T-helper 2 cell (primary cell): ENCODE measurements around the gene JUND.

Experiments used
- DNase-seq, 5 experiments: peaks; one replicate each; pipeline versions ENCODE4 v3.0.0 to v3.0.0-alpha.2; 2012 to 2022

JUND gene

GRCh38 chr19:18308051-18308947, 26.9 kb upstream of the JUND start:
- no peak for DNase-seq

GRCh38 chr19:18307271-18307681, 25.9 kb upstream of the JUND start:
- peak in 1 of 5 experiments; percentile 58 for DNase-seq

GRCh38 chr19:18306888-18307260, 25.5 kb upstream of the JUND start:
- DNase-seq: peak in 1 of 5 experiments; percentile 65

GRCh38 chr19:18306209-18306887, 24.9 kb upstream of the JUND start:
- no peak for DNase-seq

- DNase-seq: peak; percentile 48 to 88 (median 70)
Measured at GRCh38 chr19:18304458-18305310, 23.3 kb upstream of the JUND start.

GRCh38 chr19:18304208-18304457, 22.7 kb upstream of the JUND start:
- DNase-seq: no peak

GRCh38 chr19:18301718-18302111, 20.3 kb upstream of the JUND start:
- DNase-seq: no peak

GRCh38 chr19:18300930-18301717, 19.7 kb upstream of the JUND start:
- no peak for DNase-seq

- no peak for DNase-seq
Measured at GRCh38 chr19:18299654-18300053, 18.2 kb upstream of the JUND start.

- DNase-seq: no peak
Measured at GRCh38 chr19:18298601-18299000, 17.2 kb upstream of the JUND start.

GRCh38 chr19:18297308-18297707, 15.9 kb upstream of the JUND start:
- DNase-seq: no peak

GRCh38 chr19:18295034-18295451, 13.6 kb upstream of the JUND start:
- no peak for DNase-seq

GRCh38 chr19:18294467-18294864, 13.0 kb upstream of the JUND start:
- DNase-seq: peak; percentile 71 to 95 (median 90)

- DNase-seq: no peak
Measured at GRCh38 chr19:18293642-18294466, 12.4 kb upstream of the JUND start.

- peak in 1 of 5 experiments; percentile 88 for DNase-seq
Measured at GRCh38 chr19:18292810-18293641, 11.6 kb upstream of the JUND start.

- peak in 1 of 5 experiments; percentile 60 for DNase-seq
Measured at GRCh38 chr19:18292462-18292809, 11.0 kb upstream of the JUND start.

GRCh38 chr19:18291590-18292461, 10.4 kb upstream of the JUND start:
- DNase-seq: peak; percentile 53 to 90 (median 69)

GRCh38 chr19:18291019-18291524, 9.7 kb upstream of the JUND start:
- peak in 1 of 5 experiments; percentile 46 for DNase-seq

- DNase-seq: peak; percentile 56 to 98 (median 85)
Measured at GRCh38 chr19:18290302-18291018, 9.0 kb upstream of the JUND start.
